K562 (cell line): ENCODE data around the gene IREB2. TPM values are rescaled to one million over a fixed set of nuclear protein-coding genes. Genes with fewer than 3 reads are reported as not detected.

Experiments used
- FOXM1 ChIP-seq, 2 experiments: fragments of 450-650 bp in 1 of 2; sonication (generic) in 1 of 2; formaldehyde crosslinking in 1 of 2; IDR thresholded peaks; 2 replicates each; pipeline versions ENCODE4 v1.6.1 to v1.9.0; 2017 to 2022; ENCODE audit warnings: low read depth in 2 of 2, mild to moderate bottlenecking in 2 of 2, missing genetic modification reagents in 1 of 2, moderate library complexity in 1 of 2
- HNRNPK ChIP-seq: fragments of 200-400 bp; formaldehyde crosslinking; IDR thresholded peaks from one replicate; pipeline ENCODE4 v1.6.1; 2018; ENCODE audit warnings: mild to moderate bottlenecking, low read depth, low read length; ENCODE audit not compliant: poor library complexity, severe bottlenecking
- IRF2 ChIP-seq: sonication (generic); formaldehyde crosslinking; IDR thresholded peaks from 2 replicates; pipeline ENCODE4 v1.8.1; 2022; ENCODE audit warnings: mild to moderate bottlenecking, missing genetic modification reagents
- KLF13 ChIP-seq: fragments of 450-650 bp; IDR thresholded peaks from 2 replicates; pipeline ENCODE4 v1.6.1; 2016; ENCODE audit warnings: missing genetic modification characterization, low read depth, mild to moderate bottlenecking, missing compliant biosample characterization, moderate library complexity, borderline replicate concordance
- MAFG ChIP-seq: fragments of 450-650 bp; conservative IDR thresholded peaks from 2 replicates; pipeline ENCODE4 v1.6.1; 2016; ENCODE audit warnings: missing genetic modification characterization, missing compliant biosample characterization
- MTA3 ChIP-seq: fragments of 450-650 bp; formaldehyde crosslinking; IDR thresholded peaks from 2 replicates; pipeline ENCODE4 v1.6.1; 2017; ENCODE audit warnings: mild to moderate bottlenecking, borderline replicate concordance
- STAT5B ChIP-seq: fragments of 250-450 bp; sonication (Bioruptor Pico); IDR thresholded peaks from 2 replicates; pipeline ENCODE4 v1.8.0; 2021; ENCODE audit warnings: mild to moderate bottlenecking, inconsistent platforms
- U2AF1 ChIP-seq: fragments of 200-400 bp; formaldehyde crosslinking; optimal IDR thresholded peaks from 2 replicates; pipeline ENCODE3; 2017; ENCODE audit warnings: mild to moderate bottlenecking, low read depth, low read length, moderate library complexity
- polyA plus RNA-seq, 8 experiments: library from polyadenylated mRNA; depleted of rRNA in 4 of 8; stranded (reverse) in 5 of 8; unstranded in 3 of 8; fragments of >200 nt; fragmentation: Nextera tagmentation in 2 of 8; fragmentation: Illumina TruSeq in 1 of 8; extraction: Ambion mirVana in 2 of 8; extraction: Trizol in 1 of 8; gene quantifications; 2 replicates each; pipeline versions ENCODE4 v1.2.1 to v1.2.3, GENCODE V29; 2011 to 2014; ENCODE audit warnings: inconsistent platforms in 1 of 8, missing spikeins in 1 of 8
- total RNA-seq, 7 experiments: library from RNA; depleted of rRNA in 6 of 7; stranded (reverse); fragments of >200 nt in 6 of 7; fragmentation: Illumina TruSeq in 2 of 7; extraction: Trizol in 2 of 7; gene quantifications; 2 replicates each; pipeline versions ENCODE4 v1.2.1 to v1.2.3, GENCODE V29; 2011 to 2021; ENCODE audit warnings: low replicate concordance in 1 of 7
- TF ChIP-seq, protein P1 (sequence below): sonication (generic); formaldehyde crosslinking; IDR thresholded peaks from 2 replicates; pipeline ENCODE4 v1.8.0; 2022; ENCODE audit warnings: mild to moderate bottlenecking, missing genetic modification reagents, borderline replicate concordance
- TF ChIP-seq, protein P2 (sequence below): fragments of 250-450 bp; sonication (Bioruptor Pico); IDR thresholded peaks from 2 replicates; pipeline ENCODE4 v1.8.0; 2021; ENCODE audit warnings: moderate library complexity, mild to moderate bottlenecking, inconsistent platforms
- TF ChIP-seq, protein P3 (sequence below): fragments of 450-650 bp; formaldehyde crosslinking; IDR thresholded peaks from 2 replicates; pipeline ENCODE4 v1.4.0; 2020; ENCODE audit warnings: mild to moderate bottlenecking
- TF ChIP-seq, protein P4 (sequence below): sonication (generic); formaldehyde crosslinking; IDR thresholded peaks from 2 replicates; pipeline ENCODE4 v1.8.0; 2023; ENCODE audit warnings: mild to moderate bottlenecking, missing genetic modification reagents
- TF ChIP-seq, protein P5 (sequence below), 2 experiments: fragments of 200-800 bp in 1 of 2; sonication (Bioruptor generic) in 1 of 2; sonication (generic) in 1 of 2; formaldehyde crosslinking in 1 of 2; IDR thresholded peaks in 1 of 2; conservative IDR thresholded peaks in 1 of 2; 2 replicates each; pipeline versions ENCODE4 v1.5.0 to v1.6.1; 2016 to 2020; ENCODE audit warnings: missing compliant biosample characterization in 1 of 2, missing genetic modification characterization in 1 of 2, missing genetic modification reagents in 1 of 2

IREB2 gene
- total and polyA plus RNA-seq, 9 of the 15 experiments (the other 6 are each of a cell fraction or from before 2014, with no cell fraction given) = 16.8 to 61.7 (median 34.0) TPM

DNA sequence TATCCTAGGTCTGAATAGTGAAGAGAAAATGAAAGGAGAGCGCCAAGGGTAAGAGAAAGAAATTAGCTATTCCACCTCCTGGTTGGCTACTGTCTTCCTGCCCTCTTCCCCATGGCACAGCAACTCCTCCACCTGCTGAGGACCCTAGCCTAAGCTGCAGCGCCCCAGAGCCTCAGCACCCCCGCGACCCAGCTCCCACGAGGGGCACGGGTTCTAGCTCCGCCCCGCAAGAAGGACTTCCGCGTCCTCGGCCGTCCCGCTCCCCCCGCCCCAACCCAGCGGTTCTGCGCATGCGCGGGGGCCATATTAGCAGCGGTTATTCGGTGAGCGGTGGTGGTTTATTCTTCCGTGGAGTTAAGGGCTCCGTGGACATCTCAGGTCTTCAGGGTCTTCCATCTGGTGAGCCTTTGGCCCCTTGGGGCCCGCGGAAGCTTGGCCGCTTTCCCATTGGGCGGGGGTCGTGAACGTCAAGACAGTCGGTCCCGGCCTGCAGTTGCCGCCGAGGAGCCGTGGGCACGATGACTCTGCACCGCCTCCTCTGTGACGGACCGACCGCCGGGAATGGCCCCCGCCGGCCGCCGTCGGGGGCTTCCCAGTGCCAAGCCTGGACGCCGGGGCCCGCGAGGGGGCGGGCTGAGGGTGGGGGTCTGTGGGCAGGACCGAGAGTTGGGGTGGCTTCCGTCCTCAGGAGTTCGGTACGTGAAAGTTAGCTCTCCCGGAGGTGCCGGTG lies 102.3 kb downstream of the IREB2 start, which contains the start of gene PSMA4 (continued):
- TF ChIP-seq MAFG (tag) = no peak; the same call in 1 of the 2 replicates
- no peak for TF ChIP-seq IRF2 (CRISPR knock-in tag)
- TF ChIP-seq, protein P1, sequence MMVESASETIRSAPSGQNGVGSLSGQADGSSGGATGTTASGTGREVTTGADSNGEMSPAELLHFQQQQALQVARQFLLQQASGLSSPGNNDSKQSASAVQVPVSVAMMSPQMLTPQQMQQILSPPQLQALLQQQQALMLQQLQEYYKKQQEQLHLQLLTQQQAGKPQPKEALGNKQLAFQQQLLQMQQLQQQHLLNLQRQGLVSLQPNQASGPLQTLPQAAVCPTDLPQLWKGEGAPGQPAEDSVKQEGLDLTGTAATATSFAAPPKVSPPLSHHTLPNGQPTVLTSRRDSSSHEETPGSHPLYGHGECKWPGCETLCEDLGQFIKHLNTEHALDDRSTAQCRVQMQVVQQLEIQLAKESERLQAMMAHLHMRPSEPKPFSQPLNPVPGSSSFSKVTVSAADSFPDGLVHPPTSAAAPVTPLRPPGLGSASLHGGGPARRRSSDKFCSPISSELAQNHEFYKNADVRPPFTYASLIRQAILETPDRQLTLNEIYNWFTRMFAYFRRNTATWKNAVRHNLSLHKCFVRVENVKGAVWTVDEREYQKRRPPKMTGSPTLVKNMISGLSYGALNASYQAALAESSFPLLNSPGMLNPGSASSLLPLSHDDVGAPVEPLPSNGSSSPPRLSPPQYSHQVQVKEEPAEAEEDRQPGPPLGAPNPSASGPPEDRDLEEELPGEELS (CRISPR knock-in tag) = no peak
- peak; percentile 88; the same call in 1 of the 2 replicates for TF ChIP-seq MTA3
- TF ChIP-seq, protein P2, sequence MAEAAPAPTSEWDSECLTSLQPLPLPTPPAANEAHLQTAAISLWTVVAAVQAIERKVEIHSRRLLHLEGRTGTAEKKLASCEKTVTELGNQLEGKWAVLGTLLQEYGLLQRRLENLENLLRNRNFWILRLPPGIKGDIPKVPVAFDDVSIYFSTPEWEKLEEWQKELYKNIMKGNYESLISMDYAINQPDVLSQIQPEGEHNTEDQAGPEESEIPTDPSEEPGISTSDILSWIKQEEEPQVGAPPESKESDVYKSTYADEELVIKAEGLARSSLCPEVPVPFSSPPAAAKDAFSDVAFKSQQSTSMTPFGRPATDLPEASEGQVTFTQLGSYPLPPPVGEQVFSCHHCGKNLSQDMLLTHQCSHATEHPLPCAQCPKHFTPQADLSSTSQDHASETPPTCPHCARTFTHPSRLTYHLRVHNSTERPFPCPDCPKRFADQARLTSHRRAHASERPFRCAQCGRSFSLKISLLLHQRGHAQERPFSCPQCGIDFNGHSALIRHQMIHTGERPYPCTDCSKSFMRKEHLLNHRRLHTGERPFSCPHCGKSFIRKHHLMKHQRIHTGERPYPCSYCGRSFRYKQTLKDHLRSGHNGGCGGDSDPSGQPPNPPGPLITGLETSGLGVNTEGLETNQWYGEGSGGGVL (CRISPR knock-in tag) = no peak
- TF ChIP-seq, protein P3, sequence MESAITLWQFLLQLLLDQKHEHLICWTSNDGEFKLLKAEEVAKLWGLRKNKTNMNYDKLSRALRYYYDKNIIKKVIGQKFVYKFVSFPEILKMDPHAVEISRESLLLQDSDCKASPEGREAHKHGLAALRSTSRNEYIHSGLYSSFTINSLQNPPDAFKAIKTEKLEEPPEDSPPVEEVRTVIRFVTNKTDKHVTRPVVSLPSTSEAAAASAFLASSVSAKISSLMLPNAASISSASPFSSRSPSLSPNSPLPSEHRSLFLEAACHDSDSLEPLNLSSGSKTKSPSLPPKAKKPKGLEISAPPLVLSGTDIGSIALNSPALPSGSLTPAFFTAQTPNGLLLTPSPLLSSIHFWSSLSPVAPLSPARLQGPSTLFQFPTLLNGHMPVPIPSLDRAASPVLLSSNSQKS (CRISPR knock-in tag) = no peak
- no peak for TF ChIP-seq STAT5B (CRISPR knock-in tag)
- TF ChIP-seq U2AF1 = no peak
- 0 out of 2 replicates have a peak, but pooled peaks have one; percentile 15 for TF ChIP-seq KLF13 (tag)
- TF ChIP-seq, protein P4, sequence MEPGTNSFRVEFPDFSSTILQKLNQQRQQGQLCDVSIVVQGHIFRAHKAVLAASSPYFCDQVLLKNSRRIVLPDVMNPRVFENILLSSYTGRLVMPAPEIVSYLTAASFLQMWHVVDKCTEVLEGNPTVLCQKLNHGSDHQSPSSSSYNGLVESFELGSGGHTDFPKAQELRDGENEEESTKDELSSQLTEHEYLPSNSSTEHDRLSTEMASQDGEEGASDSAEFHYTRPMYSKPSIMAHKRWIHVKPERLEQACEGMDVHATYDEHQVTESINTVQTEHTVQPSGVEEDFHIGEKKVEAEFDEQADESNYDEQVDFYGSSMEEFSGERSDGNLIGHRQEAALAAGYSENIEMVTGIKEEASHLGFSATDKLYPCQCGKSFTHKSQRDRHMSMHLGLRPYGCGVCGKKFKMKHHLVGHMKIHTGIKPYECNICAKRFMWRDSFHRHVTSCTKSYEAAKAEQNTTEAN (CRISPR knock-in tag) = 0 out of 2 replicates have a peak, but pooled peaks have one; percentile 28
- TF ChIP-seq HNRNPK = no peak
- TF ChIP-seq, protein P5, sequence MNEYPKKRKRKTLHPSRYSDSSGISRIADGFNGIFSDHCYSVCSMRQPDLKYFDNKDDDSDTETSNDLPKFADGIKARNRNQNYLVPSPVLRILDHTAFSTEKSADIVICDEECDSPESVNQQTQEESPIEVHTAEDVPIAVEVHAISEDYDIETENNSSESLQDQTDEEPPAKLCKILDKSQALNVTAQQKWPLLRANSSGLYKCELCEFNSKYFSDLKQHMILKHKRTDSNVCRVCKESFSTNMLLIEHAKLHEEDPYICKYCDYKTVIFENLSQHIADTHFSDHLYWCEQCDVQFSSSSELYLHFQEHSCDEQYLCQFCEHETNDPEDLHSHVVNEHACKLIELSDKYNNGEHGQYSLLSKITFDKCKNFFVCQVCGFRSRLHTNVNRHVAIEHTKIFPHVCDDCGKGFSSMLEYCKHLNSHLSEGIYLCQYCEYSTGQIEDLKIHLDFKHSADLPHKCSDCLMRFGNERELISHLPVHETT (CRISPR knock-in tag; conservative IDR thresholded peaks at IDR 0.05 in 1 of 2, IDR thresholded peaks at IDR 0.05 in 1 of 2) = no peak
- no peak for TF ChIP-seq FOXM1 (IDR thresholded peaks at IDR 0.05; ENCODE audit: low read depth)
- TF ChIP-seq FOXM1 (CRISPR knock-in tag; IDR thresholded peaks at IDR 0.05; ENCODE audit: low read depth) = 0 out of 2 replicates have a peak, but pooled peaks have one; percentile 38
